HG02759 (cell line): ENCODE results near the gene SLC16A5.

ENCODE experiments used
- ATAC-seq: cut with Tn5 transposase; IDR thresholded peaks from one replicate; pipeline ENCODE4 v1.9.1; 2021; ENCODE audit warnings: mild to moderate bottlenecking, moderate library complexity; ENCODE audit not compliant: unreplicated experiment

The SLC16A5 gene

DNA sequence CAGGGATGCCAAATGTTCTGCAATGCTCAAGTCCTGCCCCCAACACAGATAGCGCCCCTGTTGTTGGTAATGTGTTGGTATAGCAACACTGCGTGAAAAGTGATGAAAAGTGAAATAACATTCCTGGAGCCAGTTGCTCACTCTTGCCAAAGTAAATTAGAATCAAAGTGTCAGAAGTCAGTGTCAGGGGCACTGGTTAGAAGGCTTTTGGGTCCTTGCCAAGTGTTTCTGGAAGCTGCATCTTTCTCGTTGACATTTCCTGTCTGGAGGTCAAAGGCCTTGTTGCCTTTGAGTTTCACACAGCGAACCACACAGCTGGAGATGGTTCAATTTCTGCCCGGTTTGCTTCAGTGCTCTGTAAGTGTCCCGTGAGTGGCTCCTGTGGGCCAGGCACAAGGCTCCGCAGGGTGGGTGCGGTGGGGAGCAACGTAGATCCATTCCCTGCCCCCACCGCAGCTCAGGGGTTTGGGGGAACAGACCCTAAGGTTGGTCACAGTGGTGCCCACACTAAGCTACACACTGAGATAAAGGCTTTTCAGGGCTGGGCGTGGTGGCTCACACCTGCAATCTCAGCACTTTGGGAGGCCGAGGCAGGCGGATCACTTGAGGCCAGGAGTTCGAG lies 3.6 kb upstream of the SLC16A5 start:
- ATAC-seq: no peak

- ATAC-seq: no peak
Measured at GRCh38 chr17:75086496-75087181, 1.1 kb upstream of the SLC16A5 start.

GRCh38 chr17:75087182-75087557 lies 584 bp upstream of the SLC16A5 start:
- no peak for ATAC-seq

DNA sequence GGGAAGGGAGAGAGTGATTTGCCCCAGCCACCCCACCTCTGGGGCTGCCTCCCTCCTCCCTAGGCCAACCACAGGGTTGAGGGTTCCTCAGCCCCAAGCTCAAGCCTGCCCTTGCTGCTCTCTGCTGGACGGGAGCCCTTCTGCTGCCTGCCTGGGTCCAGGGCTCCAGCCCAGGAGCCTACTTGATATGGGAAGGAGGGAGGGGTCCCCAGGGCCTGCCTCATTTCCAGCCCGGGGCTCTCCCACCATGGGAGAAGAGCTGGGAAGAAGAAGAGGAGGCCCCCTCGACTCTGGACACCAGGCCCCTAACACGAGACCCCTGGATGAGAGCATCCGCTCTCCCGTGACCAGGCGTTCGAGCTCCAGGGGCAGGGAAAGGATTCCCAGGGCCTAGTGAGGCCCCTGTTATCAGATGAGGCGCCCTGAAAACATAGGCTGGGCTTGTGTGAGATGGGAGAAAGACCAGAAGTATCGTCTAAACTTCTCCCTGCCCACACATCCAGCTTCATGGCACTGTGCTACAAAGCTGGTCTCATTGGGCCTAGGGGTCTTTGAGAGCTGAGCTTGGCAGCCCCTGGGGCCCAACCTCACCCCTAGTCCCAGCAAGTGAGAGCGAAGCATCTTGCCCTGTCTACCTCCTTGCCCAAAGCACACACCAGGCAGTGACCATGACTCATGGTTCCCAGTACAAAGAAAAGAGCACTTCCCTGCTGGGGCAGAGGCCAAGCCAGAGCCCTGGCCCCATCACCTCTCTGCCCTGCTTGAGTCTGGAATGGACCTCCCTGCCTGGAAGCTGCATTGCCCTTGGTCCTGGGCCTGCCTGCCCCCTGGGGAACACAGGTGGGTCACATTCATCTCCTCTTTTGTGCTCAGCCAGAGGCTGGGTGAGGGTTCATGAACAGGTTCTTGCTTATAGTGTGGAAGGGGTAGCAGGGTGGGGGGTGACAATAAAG lies 987 bp downstream of the SLC16A5 start:
- no peak for ATAC-seq

- ATAC-seq: no peak
Measured at GRCh38 chr17:75090871-75091854, 3.4 kb downstream of the SLC16A5 start.

DNA sequence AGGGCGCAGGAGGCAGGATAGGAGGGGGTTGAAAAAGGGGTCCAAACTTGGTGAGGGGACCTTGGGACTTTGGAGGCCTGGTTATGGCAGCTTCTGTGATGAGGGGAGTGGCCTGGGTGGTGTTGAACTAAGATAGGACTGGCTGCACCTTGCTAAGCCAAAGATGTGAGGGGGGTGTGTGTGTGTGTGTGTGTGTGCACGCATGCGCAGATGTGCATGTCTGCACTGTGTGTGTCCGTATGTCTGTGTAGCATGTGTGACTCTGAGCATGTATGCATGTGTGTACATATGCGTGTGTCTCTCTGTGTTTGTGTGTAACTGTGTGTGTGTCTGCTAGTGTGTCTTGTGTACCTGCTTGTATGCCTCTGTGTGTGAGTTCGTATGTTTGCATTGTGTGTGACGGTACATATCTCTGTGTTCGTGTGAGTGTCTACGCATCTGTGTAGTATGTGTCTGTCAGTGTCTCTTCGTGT lies 4.1 kb downstream of the SLC16A5 start:
- no peak for ATAC-seq

DNA sequence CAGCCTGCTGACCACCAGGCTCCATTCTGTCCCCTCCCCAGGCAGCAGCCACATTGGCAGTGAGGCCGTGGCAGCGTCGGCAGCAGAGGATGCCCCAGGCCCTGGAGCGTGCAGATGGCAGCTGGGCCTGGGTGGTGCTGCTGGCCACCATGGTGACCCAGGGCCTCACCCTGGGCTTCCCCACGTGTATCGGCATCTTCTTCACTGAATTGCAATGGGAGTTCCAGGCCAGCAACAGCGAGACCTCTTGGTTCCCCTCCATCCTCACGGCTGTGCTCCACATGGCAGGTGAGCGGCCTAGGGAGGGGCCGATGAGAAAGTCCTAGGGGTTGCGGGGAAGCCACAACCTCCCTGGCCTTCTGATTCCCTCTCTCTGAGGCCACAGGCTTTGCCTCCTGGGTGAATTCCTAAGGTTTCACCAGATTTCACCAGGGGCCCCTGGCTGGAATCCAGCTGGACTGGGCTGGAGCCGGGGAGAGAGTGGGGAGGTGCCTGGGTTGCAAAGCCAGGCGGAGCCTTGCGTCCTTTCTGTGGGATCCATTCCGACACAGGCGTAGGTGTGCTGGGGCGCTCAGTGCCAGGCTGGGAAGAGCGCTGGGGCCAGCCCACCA lies 5.9 kb downstream of the SLC16A5 start:
- ATAC-seq: no peak

DNA sequence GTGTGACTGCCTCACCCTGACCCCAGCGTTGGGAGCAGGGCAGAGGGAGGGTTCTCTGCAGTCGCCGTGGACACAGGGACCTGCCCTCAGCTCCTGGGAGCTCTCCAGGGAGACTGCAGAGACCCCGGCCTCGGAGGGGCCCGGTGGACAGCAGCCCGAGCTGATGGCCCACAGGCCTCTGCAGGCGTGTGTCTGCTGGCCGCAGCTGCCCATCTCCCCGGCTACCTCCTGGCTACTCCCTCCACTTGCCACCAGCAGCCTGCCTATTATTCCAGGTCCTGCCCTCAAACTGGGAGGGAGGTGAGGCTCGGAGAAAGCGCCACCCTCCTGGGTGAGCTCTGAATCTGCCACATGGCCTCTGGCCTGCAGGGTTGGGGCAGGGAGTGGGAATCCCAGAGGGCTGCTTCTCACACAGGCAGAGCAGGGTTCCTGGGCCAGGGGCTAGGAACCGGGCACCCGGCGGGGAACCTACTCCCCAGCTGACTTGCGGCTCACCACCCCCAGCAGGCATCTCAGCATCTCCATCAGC lies 7.2 kb downstream of the SLC16A5 start:
- ATAC-seq: no peak

GRCh38 chr17:75096082-75096625 lies 8.4 kb downstream of the SLC16A5 start:
- ATAC-seq: no peak

GRCh38 chr17:75097865-75098264 lies 10.1 kb downstream of the SLC16A5 start:
- ATAC-seq: no peak

DNA sequence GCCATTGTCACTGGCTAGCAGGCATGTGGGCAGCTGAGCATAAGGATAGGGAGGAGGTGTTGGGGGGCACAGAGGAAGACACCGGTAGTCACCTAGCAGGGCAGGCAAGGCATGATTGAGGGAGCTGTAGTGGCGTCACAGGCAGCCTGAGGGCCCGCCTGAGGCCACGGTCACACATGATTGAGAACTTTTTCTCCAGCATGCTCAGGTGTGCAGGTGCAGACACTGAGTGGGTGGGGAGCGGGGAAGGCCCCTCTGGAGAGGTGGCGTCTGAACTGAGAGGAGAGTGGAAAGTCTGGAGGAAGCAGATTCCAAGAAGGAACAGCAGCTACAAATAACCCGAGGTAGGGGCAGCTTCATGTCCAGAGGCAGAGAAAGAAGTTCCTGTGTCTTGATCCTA lies 11.1 kb downstream of the SLC16A5 start:
- ATAC-seq: no peak

DNA sequence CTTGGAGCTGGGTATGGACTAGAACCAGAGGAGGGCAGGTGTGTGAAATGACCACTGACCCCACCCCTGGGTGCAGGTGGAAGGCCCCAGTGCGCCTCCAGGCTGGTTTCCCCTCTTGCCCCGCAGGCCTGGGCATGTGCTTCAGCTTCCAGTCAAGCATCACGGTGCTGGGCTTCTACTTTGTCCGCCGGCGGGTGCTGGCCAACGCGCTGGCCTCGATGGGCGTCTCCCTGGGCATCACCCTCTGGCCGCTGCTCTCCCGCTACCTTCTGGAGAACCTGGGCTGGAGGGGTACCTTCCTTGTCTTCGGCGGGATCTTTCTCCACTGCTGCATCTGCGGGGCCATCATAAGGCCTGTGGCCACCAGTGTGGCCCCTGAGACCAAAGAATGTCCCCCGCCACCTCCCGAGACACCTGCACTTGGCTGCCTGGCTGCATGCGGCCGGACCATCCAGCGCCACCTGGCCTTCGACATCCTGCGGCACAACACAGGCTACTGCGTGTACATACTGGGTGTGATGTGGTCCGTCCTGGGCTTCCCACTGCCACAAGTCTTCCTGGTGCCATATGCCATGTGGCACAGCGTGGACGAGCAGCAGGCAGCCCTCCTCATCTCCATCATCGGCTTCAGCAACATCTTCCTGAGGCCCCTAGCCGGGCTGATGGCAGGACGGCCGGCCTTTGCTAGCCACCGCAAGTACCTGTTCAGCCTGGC lies 12.3 kb downstream of the SLC16A5 start:
- no peak for ATAC-seq

GRCh38 chr17:75102385-75102821 lies 14.6 kb downstream of the SLC16A5 start:
- no peak for ATAC-seq

GRCh38 chr17:75103601-75104554 lies 16.1 kb downstream of the SLC16A5 start:
- no peak for ATAC-seq

DNA sequence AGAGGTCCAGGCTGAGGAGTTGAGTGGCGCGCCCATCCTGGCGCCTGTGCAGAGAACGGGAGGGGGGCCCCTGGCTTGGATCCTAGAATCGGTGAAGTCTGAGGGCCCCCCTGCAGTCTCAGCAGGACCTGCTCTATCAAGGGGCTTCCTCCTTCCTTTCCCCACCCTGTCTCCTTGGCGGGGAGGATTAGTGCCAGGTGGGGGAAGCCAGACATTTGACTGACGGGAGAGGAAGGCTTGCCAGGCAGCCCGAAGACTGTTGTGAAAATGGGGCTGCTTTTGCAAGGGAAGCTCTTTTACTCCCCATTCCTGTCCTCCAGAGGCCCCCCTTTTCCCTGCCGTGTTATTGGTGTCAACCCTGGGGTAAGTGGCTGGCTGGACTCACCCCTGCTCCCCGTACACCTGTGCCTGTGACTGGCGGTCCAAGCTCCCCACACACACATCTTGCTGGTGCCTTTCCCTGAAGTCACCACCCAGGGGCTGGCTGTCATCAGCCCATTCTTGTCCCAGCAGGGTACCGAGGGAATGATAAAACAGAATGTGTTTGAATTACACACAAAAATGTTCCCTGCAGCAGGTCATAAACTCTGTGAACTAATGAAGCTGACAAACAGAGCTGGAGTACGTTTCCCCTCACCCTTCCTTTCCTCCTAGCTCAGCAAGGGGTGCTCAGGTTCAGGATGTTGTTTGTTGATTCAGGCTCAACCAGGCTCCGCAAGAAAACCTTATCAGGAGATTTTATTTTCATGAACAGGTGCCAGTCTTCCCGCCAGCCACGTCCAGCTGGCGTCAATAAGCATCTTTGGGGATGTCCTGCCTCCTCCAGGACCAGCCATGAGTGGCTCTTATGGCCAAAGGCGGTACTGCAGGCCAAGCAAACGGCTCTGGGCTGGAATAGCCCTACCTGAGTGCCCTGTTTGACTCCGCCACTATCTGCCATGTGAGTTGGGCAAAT lies 17.6 kb downstream of the SLC16A5 start:
- no peak for ATAC-seq

DNA sequence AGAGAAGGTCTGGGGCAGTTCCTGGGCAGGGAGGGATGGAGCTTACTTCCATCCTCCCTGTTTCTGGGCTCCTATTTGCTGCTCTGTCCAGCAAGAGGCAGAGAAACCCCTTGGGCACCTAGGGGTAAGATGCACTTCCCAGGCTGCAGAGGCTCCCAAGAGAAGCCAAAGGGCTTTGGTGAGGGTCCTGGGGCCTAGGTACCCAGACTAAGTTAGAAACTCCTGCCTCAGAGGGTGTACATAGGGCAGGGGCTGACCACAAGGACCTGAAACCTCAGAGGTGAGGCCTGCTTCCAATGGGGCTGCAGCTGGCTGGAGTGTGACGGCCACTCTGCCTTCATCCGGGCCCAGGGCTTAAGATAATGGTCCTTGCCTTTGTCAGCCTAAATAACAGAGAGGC lies 20.4 kb downstream of the SLC16A5 start:
- no peak for ATAC-seq

GRCh38 chr17:75109046-75109406 lies 21.3 kb downstream of the SLC16A5 start:
- ATAC-seq: no peak
